ENCODE data around the gene INMT.

The INMT gene

DNA sequence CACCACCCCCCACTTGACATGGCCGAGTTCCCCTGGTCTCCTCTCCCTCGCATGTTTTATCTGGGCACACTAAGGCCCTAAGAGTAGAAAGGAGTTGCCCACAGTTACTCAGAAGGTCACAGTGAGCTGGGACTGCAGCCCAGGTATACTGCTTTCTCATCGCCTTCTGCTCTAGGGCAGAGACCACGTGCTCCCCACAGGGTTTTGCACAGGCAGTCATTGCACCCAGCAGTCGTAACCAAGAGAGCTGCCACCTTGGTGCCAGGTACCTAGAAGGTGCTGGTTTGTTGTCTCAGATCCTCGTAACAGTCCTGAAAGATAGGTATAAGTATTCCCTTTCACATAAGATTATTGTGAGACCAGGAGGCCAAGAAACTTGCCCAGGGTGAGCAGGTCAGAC, 21.0 kb downstream of the INMT start:
- H3K27ac ChIP-seq: peak overlapping the region; percentile 82; the same call in 1 of the 2 replicates
- TF ChIP-seq, protein P1, sequence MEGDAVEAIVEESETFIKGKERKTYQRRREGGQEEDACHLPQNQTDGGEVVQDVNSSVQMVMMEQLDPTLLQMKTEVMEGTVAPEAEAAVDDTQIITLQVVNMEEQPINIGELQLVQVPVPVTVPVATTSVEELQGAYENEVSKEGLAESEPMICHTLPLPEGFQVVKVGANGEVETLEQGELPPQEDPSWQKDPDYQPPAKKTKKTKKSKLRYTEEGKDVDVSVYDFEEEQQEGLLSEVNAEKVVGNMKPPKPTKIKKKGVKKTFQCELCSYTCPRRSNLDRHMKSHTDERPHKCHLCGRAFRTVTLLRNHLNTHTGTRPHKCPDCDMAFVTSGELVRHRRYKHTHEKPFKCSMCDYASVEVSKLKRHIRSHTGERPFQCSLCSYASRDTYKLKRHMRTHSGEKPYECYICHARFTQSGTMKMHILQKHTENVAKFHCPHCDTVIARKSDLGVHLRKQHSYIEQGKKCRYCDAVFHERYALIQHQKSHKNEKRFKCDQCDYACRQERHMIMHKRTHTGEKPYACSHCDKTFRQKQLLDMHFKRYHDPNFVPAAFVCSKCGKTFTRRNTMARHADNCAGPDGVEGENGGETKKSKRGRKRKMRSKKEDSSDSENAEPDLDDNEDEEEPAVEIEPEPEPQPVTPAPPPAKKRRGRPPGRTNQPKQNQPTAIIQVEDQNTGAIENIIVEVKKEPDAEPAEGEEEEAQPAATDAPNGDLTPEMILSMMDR (IDR thresholded peaks at IDR 0.05): no peak
- no peak for TF ChIP-seq ZFX (IDR thresholded peaks at IDR 0.05; ENCODE audit: borderline replicate concordance)

DNA sequence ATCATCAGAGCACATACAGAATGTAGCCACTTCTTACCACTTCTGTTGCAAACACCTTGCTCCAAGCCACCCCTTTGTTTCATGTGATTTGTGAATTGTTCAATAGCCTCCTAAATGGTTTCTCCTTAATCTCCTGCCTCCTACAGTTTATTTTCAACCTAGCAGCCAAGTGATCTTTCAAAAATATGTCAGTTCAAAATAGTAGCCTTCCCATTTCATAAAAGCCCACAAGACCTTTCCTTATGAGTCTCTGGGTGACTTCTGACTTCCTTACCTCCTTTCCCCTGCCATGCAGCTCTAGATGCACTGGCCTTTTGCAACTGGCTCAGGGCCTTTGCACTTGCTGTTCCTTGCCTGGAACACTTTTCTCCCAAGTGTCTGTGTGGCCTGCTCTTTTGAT, 24.1 kb downstream of the INMT start:
- H3K27ac ChIP-seq: peak overlapping the region; percentile 93
- TF ChIP-seq, protein P1 (IDR thresholded peaks at IDR 0.05): no peak
- TF ChIP-seq ZFX (IDR thresholded peaks at IDR 0.05; ENCODE audit: borderline replicate concordance): no peak

DNA sequence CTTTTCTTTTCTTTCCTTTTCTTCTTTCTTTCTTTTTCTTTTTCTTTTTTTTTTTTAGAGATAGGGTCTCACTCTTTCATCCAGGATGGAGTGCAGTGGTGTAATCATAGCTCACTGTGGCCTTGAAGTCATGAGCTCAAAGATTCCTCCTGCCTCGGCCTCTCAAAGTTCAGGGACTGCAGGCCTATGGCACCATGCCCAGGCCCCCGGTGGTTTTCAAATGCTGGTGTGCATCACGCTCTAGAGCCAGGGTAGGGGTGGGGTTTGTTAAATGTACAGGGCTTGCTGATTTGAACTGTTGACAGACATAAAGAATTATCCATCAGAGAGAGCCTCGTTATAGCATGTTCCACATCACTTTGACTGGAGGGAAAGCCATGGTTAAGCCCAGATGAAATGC, 25.0 kb downstream of the INMT start:
- H3K27ac ChIP-seq: peak overlapping the region; percentile 93
- TF ChIP-seq, protein P1 (IDR thresholded peaks at IDR 0.05): no peak
- TF ChIP-seq ZFX (IDR thresholded peaks at IDR 0.05; ENCODE audit: borderline replicate concordance): no peak

DNA sequence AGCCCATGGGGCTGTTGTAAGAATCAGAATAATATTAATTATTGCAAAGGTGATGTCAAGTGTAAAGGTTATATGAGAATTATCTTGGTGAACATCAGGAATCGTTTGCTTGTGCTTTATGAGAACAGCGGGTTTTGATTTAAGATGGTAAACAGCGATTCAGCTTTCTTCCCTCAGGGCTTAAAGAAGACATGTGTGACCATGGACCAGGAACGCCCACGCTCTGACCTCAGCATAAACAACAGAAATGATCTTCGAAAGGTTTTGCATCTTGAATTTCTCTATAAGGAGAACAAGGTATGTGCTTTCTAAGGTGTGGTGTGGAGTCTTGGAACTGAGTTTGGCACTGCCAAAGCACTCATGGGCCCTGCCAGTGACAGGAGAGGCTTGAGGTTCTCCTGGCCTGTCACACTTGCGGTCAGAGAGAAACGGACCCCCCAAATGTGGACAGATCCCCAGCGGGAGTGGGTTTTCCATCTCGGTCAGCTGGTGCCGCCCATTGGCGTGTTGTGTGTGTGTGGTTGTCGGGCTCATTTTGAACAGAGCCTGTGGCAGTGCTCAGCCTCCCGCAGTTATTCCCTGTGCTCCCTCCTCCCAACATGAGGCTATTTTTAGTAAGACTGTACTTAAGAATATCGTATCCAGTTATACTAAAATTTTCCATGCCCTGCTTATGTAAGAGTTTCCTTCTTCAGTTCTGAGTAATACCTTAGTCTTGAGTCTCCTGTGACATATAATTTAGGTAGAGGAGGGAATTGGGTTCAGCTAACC, 26.5 kb downstream of the INMT start:
- TF ChIP-seq, protein P1 (IDR thresholded peaks at IDR 0.05): no peak
- TF ChIP-seq ZFX (IDR thresholded peaks at IDR 0.05; ENCODE audit: borderline replicate concordance): no peak
- H3K27ac ChIP-seq: peak overlapping the region; percentile 93

DNA sequence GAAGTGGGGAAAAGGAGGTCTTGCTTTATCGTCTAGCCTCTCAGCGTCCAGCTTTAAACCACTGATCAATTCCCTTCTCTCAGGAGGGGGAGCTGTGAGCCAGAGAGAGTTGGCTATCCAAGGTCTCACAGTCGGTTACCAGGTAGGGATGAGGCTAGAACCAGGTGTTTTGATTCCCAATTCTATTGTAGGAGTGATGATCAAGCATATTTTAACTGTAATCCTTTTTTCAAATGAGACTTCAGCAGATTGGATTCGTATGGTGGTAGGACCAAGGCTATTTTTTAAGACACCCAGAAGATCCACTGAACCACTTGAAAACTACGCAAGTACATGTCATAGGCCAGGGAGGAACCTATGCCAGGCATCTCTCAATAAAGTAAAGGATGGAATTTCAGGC, 27.6 kb downstream of the INMT start:
- TF ChIP-seq, protein P1 (IDR thresholded peaks at IDR 0.05): no peak; the same call in 1 of the 2 replicates
- no peak for TF ChIP-seq ZFX (IDR thresholded peaks at IDR 0.05; ENCODE audit: borderline replicate concordance)
- peak overlapping the region; percentile 93 for H3K27ac ChIP-seq

DNA sequence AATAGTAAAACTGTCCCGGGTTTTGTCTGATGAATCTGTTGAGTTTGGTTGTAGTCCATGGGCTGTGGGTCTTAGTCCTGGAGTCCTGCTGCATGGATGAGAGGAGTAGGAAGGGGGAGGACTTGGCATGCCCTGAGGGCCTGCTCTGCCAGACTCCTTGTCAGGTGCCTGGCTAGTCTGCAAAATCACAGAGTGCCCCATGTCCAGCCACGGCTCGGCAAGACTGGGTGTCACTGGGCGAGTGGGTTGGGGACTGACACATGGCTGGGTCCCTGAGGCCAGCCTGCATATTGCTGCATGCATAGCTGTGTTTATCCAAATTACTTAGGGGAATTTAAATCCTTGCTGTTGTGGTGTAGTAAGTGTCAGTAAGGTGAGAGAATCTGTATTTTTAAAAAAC, 29.0 kb downstream of the INMT start:
- TF ChIP-seq ZFX (IDR thresholded peaks at IDR 0.05; ENCODE audit: borderline replicate concordance): no peak
- TF ChIP-seq, protein P1 (IDR thresholded peaks at IDR 0.05): no peak
- H3K27ac ChIP-seq: no peak overlapping the region

DNA sequence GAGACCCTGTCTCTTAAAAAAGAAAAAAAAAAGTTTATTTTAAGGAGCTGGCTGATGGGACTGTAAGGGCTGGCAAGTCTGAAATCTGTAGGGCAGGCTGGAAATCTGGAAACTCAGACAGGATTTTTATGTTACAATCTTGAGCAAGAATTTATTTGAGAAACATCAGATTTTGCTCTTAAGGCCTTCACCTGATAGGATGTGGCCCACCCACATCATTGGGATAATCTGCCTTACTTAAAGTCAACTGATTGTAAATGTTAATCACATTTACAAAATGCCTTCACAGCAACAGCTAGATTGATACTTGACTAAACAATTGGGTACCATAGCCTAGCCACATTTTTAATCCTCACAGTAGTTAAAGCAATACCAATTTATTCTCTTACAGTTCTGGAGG, 30.8 kb downstream of the INMT start:
- no peak overlapping the region for H3K27ac ChIP-seq
- no peak for TF ChIP-seq ZFX (IDR thresholded peaks at IDR 0.05; ENCODE audit: borderline replicate concordance)
- TF ChIP-seq, protein P1 (IDR thresholded peaks at IDR 0.05): no peak
